HepG2 (cell line): ENCODE measurements around the gene DGKB. TPM values are rescaled to one million over a fixed set of nuclear protein-coding genes. Genes with fewer than 3 reads are reported as not detected.

Source experiments
- ATAC-seq: fragments of 200-7000 bp; cut with Tn5 transposase; 3 replicates; pipeline ENCODE4 v1.9.1; 2020; ENCODE audit warnings: mild to moderate bottlenecking, moderate library complexity
- BruUV-seq: library from RNA; stranded (reverse); fragments of 400-500 nt; replicated peaks from 2 replicates; lab custom pipeline; 2021; lab: Mats Ljungman, UMichigan
- CTCF ChIA-PET: fragments of 300-600 bp; formaldehyde crosslinking; extraction: SDS; loops from one replicate; lab custom pipeline; 2021; ENCODE audit warnings: low total read pairs, inconsistent platforms, low intra/inter-chr PET ratio; lab: Yijun Ruan, JAX
- POLR2A ChIA-PET: fragments of 350-600 bp; sonication (Branson Sonifier 250); formaldehyde crosslinking; loops from one replicate; lab custom pipeline; 2020; ENCODE audit warnings: antibody characterized with exemption, inconsistent platforms; lab: Yijun Ruan, JAX
- DNase-seq: peaks from one replicate; pipeline ENCODE4 v3.0.0-alpha.2; 2015; ENCODE audit warnings: low spot score
- FAIRE-seq: peaks from 3 replicates; lab custom pipeline; 2011; peaks lifted over from hg19 to GRCh38; lab: Jason Lieb, UNC
- H2AFZ ChIP-seq: one replicate; pipeline ENCODE4 v1.6.1; 2011; ENCODE audit warnings: low read length, inconsistent platforms
- H3K27ac ChIP-seq: fragments of 300-600 bp; 3 replicates; pipeline ENCODE4 v1.8.0; 2011; ENCODE audit warnings: mixed run types, mild to moderate bottlenecking, mixed read lengths, low read length, inconsistent platforms; ENCODE audit not compliant: insufficient read depth; ENCODE audit errors: extremely low read length
- H3K27me3 ChIP-seq, 2 experiments: fragments of 200-600 bp in 1 of 2; 2 replicates in 1 of 2; 3 replicates in 1 of 2; pipeline versions ENCODE4 v1.6.0 to v1.8.0; 2011; ENCODE audit warnings: low read length in 2 of 2, mild to moderate bottlenecking in 2 of 2, moderate library complexity in 2 of 2, inconsistent platforms in 1 of 2; ENCODE audit not compliant: insufficient read depth in 2 of 2, control insufficient read depth in 1 of 2
- H3K36me3 ChIP-seq, 2 experiments: fragments of 200-600 bp in 1 of 2; replicated peaks in 1 of 2; 2 replicates in 1 of 2; 3 replicates in 1 of 2; pipeline versions ENCODE4 v1.5.1 to v1.8.0; 2011; ENCODE audit warnings: low read length in 2 of 2, inconsistent platforms in 1 of 2; ENCODE audit not compliant: insufficient read depth in 2 of 2, control insufficient read depth in 1 of 2
- H3K4me1 ChIP-seq: 2 replicates; pipeline ENCODE4 v1.5.1; 2012; ENCODE audit warnings: low read length, inconsistent platforms; ENCODE audit not compliant: insufficient read depth
- H3K4me2 ChIP-seq: 2 replicates; pipeline ENCODE4 v1.6.0; 2011; ENCODE audit warnings: low read depth, low read length, inconsistent platforms
- H3K4me3 ChIP-seq, 3 experiments: fragments of 200-600 bp in 1 of 3; sonication (generic), shearing (Covaris generic) in 1 of 3; replicated peaks in 1 of 3; 2 replicates each; pipeline ENCODE4 v1.5.1; 2011 to 2016; ENCODE audit warnings: low read length in 3 of 3, inconsistent platforms in 2 of 3, low read depth in 2 of 3, mild to moderate bottlenecking in 2 of 3, control low read depth in 1 of 3, mixed read lengths in 1 of 3; ENCODE audit not compliant: insufficient read depth in 1 of 3
- H3K79me2 ChIP-seq: one replicate; pipeline ENCODE4 v1.6.1; 2011; ENCODE audit warnings: low read length, inconsistent platforms; ENCODE audit not compliant: insufficient read depth
- H3K9ac ChIP-seq: 2 replicates; pipeline ENCODE4 v1.6.0; 2011; ENCODE audit warnings: mild to moderate bottlenecking, low read depth, low read length, inconsistent platforms; ENCODE audit not compliant: insufficient read depth
- H3K9me3 ChIP-seq: 2 replicates; pipeline ENCODE4 v1.5.1; 2012; ENCODE audit warnings: mild to moderate bottlenecking, low read length
- H4K20me1 ChIP-seq: 2 replicates; pipeline ENCODE4 v1.6.0; 2011; ENCODE audit warnings: inconsistent platforms, mild to moderate bottlenecking, low read length, moderate library complexity; ENCODE audit not compliant: insufficient read depth
- BRD4 ChIP-seq: sonication (generic); formaldehyde crosslinking; IDR thresholded peaks from 2 replicates; pipeline ENCODE4 v1.4.0; 2020; ENCODE audit warnings: missing genetic modification reagents
- HMGA1 ChIP-seq: sonication (generic); formaldehyde crosslinking; conservative IDR thresholded peaks from 2 replicates; pipeline ENCODE4 v1.4.0; 2020; ENCODE audit warnings: missing genetic modification reagents
- KAT8 ChIP-seq: IDR thresholded peaks from 2 replicates; pipeline ENCODE4 v1.6.1; 2016; ENCODE audit warnings: missing genetic modification reagents, missing compliant biosample characterization
- MIXL1 ChIP-seq: IDR thresholded peaks from 2 replicates; pipeline ENCODE4 v1.6.1; 2016
- NONO ChIP-seq, 2 experiments: fragments of 450-650 bp in 1 of 2; sonication (generic) in 1 of 2; formaldehyde crosslinking in 1 of 2; IDR thresholded peaks in 1 of 2; conservative IDR thresholded peaks in 1 of 2; 2 replicates each; pipeline versions ENCODE4 v1.6.1 to v1.8.0; 2017 to 2022; ENCODE audit warnings: mild to moderate bottlenecking in 1 of 2, missing genetic modification reagents in 1 of 2, moderate library complexity in 1 of 2
- NR2C2 ChIP-seq: sonication (generic); formaldehyde crosslinking; IDR thresholded peaks from 2 replicates; pipeline ENCODE4 v1.4.0; 2020; ENCODE audit warnings: missing genetic modification reagents, mild to moderate bottlenecking, moderate library complexity, borderline replicate concordance
- PHF20 ChIP-seq: sonication (generic); formaldehyde crosslinking; IDR thresholded peaks from 2 replicates; pipeline ENCODE4 v1.5.0; 2020; ENCODE audit warnings: mild to moderate bottlenecking, missing genetic modification reagents
- POLR2AphosphoS2 ChIP-seq: IDR thresholded peaks from 2 replicates; pipeline ENCODE4 v1.6.1; 2011; ENCODE audit warnings: low read depth, low read length, improper control_type of control experiment
- TARDBP ChIP-seq: sonication (generic); formaldehyde crosslinking; IDR thresholded peaks from 2 replicates; pipeline ENCODE4 v1.8.0; 2022; ENCODE audit warnings: mild to moderate bottlenecking, missing genetic modification reagents
- TCF7L2 ChIP-seq: IDR thresholded peaks from 2 replicates; pipeline ENCODE4 v1.6.1; 2011; ENCODE audit warnings: mild to moderate bottlenecking, low read depth, low read length, moderate library complexity
- THAP9 ChIP-seq: sonication (generic); formaldehyde crosslinking; IDR thresholded peaks from 2 replicates; pipeline ENCODE4; 2020; ENCODE audit warnings: missing genetic modification reagents, mild to moderate bottlenecking, borderline replicate concordance
- ZFP36L2 ChIP-seq: sonication (generic); formaldehyde crosslinking; IDR thresholded peaks from 2 replicates; pipeline ENCODE4 v1.4.0; 2020; ENCODE audit warnings: missing genetic modification reagents
- ZFYVE20 ChIP-seq: sonication (generic); formaldehyde crosslinking; IDR thresholded peaks from 2 replicates; pipeline ENCODE4 v1.8.0; 2023; ENCODE audit warnings: low read depth, mild to moderate bottlenecking, moderate library complexity, missing genetic modification reagents, borderline replicate concordance
- ZNF414 ChIP-seq: sonication (generic); formaldehyde crosslinking; IDR thresholded peaks from 2 replicates; pipeline ENCODE4 v1.5.0; 2020; ENCODE audit warnings: missing genetic modification reagents
- ZNF674 ChIP-seq: sonication (generic); formaldehyde crosslinking; IDR thresholded peaks from 2 replicates; pipeline ENCODE4 v1.5.0; 2020; ENCODE audit warnings: low read depth, mild to moderate bottlenecking, missing genetic modification reagents
- ZNF839 ChIP-seq: sonication (generic); formaldehyde crosslinking; IDR thresholded peaks from 2 replicates; pipeline ENCODE4 v1.4.0; 2020; ENCODE audit warnings: missing genetic modification reagents, mild to moderate bottlenecking, borderline replicate concordance
- ZNF879 ChIP-seq: sonication (generic); formaldehyde crosslinking; IDR thresholded peaks from 2 replicates; pipeline ENCODE4 v1.8.1; 2023; ENCODE audit warnings: missing genetic modification reagents
- WGBS: methylation state at CpG from one replicate; pipeline ENCODE4 v1.1.6; 2017; ENCODE audit warnings: low lambda C conversion rate; 5-methylcytosine and 5-hydroxymethylcytosine counted together
- in situ Hi-C: cut with HindIII; loops from 2 replicates; pipeline ENCODE4 v1.10.0; 2017; ENCODE audit warnings: low pct_unique_long_range_greater_than_20kb; ENCODE audit not compliant: extremely low pct_ligation_motif_present
- intact Hi-C: fragments of 100-400 bp; cut with micrococcal nuclease; formaldehyde crosslinking; loops from one replicate; pipeline ENCODE4 v1.10.0; 2022; ENCODE audit not compliant: unreplicated experiment
- polyA plus RNA-seq, 8 experiments: library from polyadenylated mRNA; depleted of rRNA in 3 of 8; stranded (reverse) in 7 of 8; unstranded in 1 of 8; fragments of >200 nt; fragmentation: Illumina TruSeq in 4 of 8; extraction: Trizol in 4 of 8; gene quantifications; 2 replicates each; pipeline versions ENCODE4 v1.2.1 to v1.2.3, GENCODE V29; 2011 to 2016; ENCODE audit warnings: low read depth in 4 of 8, missing spikeins in 1 of 8, mixed read lengths in 1 of 8; ENCODE audit not compliant: insufficient read depth in 1 of 8
- total RNA-seq, 5 experiments: library from RNA; depleted of rRNA; stranded (reverse); fragments of >200 nt; fragmentation: Illumina TruSeq; extraction: Trizol; gene quantifications; 2 replicates each; pipeline ENCODE4 v1.2.3, GENCODE V29; 2016; ENCODE audit warnings: low read depth in 1 of 5
- TF ChIP-seq, protein P1 (sequence below): sonication (generic); formaldehyde crosslinking; IDR thresholded peaks from 2 replicates; pipeline ENCODE4 v1.5.0; 2020; ENCODE audit warnings: mild to moderate bottlenecking, missing genetic modification reagents, borderline replicate concordance
- TF ChIP-seq, protein P2 (sequence below): IDR thresholded peaks from 2 replicates; pipeline ENCODE4 v1.6.1; 2016; ENCODE audit warnings: missing genetic modification reagents, missing compliant biosample characterization

DGKB gene
- total and polyA plus RNA-seq, 2 of the 13 experiments (the other 11 are each of a cell fraction or from before 2014, with no cell fraction given): not detected

DNA sequence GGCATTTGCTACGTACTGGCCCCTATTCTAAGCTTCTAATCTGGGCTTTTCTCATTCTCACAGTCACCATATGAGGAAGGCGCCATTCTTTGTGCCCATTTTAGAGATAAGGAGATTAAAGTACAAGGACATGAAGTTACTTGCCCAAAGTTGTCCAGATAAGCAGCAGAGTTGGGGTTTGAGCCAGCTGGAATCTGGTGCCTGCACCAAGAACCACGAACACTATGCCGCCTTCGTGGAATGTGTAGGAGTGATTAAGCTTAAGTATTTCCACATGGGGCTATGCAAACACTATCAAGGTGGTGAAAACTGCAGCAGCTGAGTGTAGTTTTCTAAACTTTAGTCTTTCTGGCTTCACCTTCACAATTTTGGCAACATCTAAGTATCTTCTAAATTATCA, 570.4 kb downstream of the DGKB start (continued):
- no peak for TF ChIP-seq ZNF674 (CRISPR knock-in tag)
- no peak for TF ChIP-seq HMGA1
- no peak for TF ChIP-seq ZFYVE20 (CRISPR knock-in tag)
- TF ChIP-seq BRD4 (CRISPR knock-in tag): no peak
- no peak for TF ChIP-seq MIXL1
- no peak for TF ChIP-seq ZFP36L2 (CRISPR knock-in tag)
- no peak for TF ChIP-seq ZNF414 (CRISPR knock-in tag)
- TF ChIP-seq ZNF839 (CRISPR knock-in tag): no peak
- TF ChIP-seq THAP9: no peak
- TF ChIP-seq NR2C2 (CRISPR knock-in tag): no peak
- TF ChIP-seq TCF7L2: no peak
- TF ChIP-seq, all 625 proteins: peak for 0

- H3K4me2 ChIP-seq: no peak overlapping the region
- H3K79me2 ChIP-seq: no peaks in the 10 kb centered on the region
- peaks cover 65% of the 10 kb centered on the region for H3K9me3 ChIP-seq
- no TSS peak for BruUV-seq
- no peak overlapping the region for H3K27ac ChIP-seq
- TF ChIP-seq ZNF879 (CRISPR knock-in tag): no peak
- no peak for TF ChIP-seq TARDBP (CRISPR knock-in tag)
- TF ChIP-seq PHF20: no peak
- TF ChIP-seq KAT8 (CRISPR knock-in tag): no peak
- TF ChIP-seq, protein P1, sequence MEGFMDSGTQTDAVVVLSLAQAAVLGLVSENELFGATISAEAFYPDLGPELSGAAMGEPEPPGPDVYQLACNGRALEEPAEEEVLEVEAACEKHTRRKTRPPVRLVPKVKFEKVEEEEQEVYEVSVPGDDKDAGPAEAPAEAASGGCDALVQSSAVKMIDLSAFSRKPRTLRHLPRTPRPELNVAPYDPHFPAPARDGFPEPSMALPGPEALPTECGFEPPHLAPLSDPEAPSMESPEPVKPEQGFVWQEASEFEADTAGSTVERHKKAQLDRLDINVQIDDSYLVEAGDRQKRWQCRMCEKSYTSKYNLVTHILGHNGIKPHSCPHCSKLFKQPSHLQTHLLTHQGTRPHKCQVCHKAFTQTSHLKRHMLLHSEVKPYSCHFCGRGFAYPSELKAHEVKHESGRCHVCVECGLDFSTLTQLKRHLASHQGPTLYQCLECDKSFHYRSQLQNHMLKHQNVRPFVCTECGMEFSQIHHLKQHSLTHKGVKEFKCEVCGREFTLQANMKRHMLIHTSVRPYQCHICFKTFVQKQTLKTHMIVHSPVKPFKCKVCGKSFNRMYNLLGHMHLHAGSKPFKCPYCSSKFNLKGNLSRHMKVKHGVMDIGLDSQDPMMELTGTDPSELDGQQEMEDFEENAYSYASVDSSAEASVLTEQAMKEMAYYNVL (CRISPR knock-in tag): no peak
- TF ChIP-seq, protein P2, sequence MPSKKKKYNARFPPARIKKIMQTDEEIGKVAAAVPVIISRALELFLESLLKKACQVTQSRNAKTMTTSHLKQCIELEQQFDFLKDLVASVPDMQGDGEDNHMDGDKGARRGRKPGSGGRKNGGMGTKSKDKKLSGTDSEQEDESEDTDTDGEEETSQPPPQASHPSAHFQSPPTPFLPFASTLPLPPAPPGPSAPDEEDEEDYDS: no peak
- no peak for TF ChIP-seq POLR2AphosphoS2
- TF ChIP-seq NONO (IDR thresholded peaks at IDR 0.05): no peak
- TF ChIP-seq NONO (CRISPR knock-in tag; conservative IDR thresholded peaks at IDR 0.05): no peak
- TF ChIP-seq, all 625 proteins: peak for 0
- Histone ChIP-seq H3K9ac (no peak overlapping the region), H2AFZ (no peak overlapping the region), H3K4me3 (no peak overlapping the region), H4K20me1 (no peaks in the 10 kb centered on the region), H3K4me1 (no peaks in the 10 kb centered on the region), H3K36me3 (no peaks in the 10 kb centered on the region), H3K27me3 (no peaks in the 10 kb centered on the region)
- ChIA-PET CTCF (no interaction called here), POLR2A (no interaction called here)
- ATAC-seq (no peak), FAIRE-seq (no peak), DNase-seq (no peak)
- 18% methylated on average over 3 of the region's 3 CpGs for WGBS
- in situ Hi-C loops (no loop called here), intact Hi-C loops (no loop called here)
These were observed 577.8 kb downstream of the DGKB start for GRCh38 chr7:14324767-14325166.
